GM13977 (cell line): ENCODE data around the gene GFM1.

ENCODE experiments used
- DNase-seq: peaks from one replicate; pipeline ENCODE4 v3.0.0; 2012; ENCODE audit warnings: low spot score
- in situ Hi-C: fragments of 300-500 bp; cut with MboI; formaldehyde crosslinking; loops from one replicate; pipeline ENCODE4 v1.12.0; 2022; ENCODE audit warnings: low sequenced_read_pairs, low pct_unique_long_range_greater_than_20kb, mixed read lengths, inconsistent platforms; ENCODE audit not compliant: unreplicated experiment
- TF ChIP-seq, protein P1 (sequence below): IDR thresholded peaks from 2 replicates; pipeline ENCODE4 v1.5.1; 2012; ENCODE audit warnings: mild to moderate bottlenecking, control low read depth; ENCODE audit not compliant: insufficient read depth; ENCODE audit errors: extremely low read depth, missing control alignments

Gene GFM1

GRCh38 chr3:158659454-158660237 is 15.3 kb downstream of the GFM1 start:
- DNase-seq = peak; percentile 37
- TF ChIP-seq, protein P1, sequence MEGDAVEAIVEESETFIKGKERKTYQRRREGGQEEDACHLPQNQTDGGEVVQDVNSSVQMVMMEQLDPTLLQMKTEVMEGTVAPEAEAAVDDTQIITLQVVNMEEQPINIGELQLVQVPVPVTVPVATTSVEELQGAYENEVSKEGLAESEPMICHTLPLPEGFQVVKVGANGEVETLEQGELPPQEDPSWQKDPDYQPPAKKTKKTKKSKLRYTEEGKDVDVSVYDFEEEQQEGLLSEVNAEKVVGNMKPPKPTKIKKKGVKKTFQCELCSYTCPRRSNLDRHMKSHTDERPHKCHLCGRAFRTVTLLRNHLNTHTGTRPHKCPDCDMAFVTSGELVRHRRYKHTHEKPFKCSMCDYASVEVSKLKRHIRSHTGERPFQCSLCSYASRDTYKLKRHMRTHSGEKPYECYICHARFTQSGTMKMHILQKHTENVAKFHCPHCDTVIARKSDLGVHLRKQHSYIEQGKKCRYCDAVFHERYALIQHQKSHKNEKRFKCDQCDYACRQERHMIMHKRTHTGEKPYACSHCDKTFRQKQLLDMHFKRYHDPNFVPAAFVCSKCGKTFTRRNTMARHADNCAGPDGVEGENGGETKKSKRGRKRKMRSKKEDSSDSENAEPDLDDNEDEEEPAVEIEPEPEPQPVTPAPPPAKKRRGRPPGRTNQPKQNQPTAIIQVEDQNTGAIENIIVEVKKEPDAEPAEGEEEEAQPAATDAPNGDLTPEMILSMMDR = peak; percentile 66
- in situ Hi-C loops = no loop called here

GRCh38 chr3:158660711-158661110 is 16.4 kb downstream of the GFM1 start:
- TF ChIP-seq, protein P1 = no peak
- no peak for DNase-seq
- in situ Hi-C loops = no loop called here

DNA sequence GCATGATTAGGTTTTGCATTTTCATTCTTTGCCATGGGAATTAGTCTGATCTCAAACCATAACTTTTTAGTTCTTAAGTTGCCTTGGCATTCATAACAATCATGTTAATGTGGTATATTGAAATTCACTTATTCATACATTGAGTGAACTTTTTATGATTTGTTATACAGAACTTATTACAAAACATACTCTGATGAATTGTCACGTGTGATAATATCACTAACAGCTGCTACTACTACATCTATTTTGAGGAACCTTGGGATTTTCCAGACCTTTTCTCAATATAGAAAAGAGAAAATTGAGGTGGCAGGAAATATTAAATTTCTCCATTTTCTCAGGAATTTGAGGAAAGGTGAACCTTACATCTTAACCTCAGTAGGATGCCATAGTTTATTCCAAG is 18.9 kb downstream of the GFM1 start:
- in situ Hi-C loops = no loop called here
- no peak for DNase-seq
- TF ChIP-seq, protein P1 = no peak

GRCh38 chr3:158663832-158664231 is 19.5 kb downstream of the GFM1 start:
- DNase-seq = no peak
- in situ Hi-C loops = no loop called here
- TF ChIP-seq, protein P1 = no peak

- no peak for DNase-seq
- in situ Hi-C loops = no loop called here
- TF ChIP-seq, protein P1 = no peak
Measured at GRCh38 chr3:158666416-158666815, 22.1 kb downstream of the GFM1 start.

DNA sequence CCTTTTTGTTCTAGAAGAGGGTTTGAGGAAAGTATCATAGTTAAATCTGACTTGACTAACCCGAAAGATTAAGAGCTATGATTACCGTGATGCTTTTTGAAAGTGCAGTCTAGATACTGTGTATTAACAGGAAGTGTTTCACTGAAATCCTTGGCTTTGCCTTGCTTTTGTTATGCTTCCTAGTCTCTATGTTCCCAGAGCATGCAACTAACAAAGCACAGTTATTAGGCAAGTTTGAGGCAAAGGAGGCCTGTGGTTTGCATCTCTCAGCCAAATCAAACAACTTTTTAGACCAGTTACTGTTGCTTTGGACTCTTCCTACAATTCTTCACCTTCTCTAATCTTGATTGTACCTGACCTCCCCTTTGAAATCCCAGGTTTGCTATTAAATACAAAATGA is 24.2 kb downstream of the GFM1 start:
- in situ Hi-C loops = no loop called here
- TF ChIP-seq, protein P1 = no peak
- DNase-seq = no peak
